K562 (cell line): Measurements from ENCODE around the gene TINAGL1. TPM values are rescaled to one million over a fixed set of nuclear protein-coding genes. Genes with fewer than 3 reads are reported as not detected.

Experiments
- ATAC-seq: fragments of 200-7000 bp; cut with Tn5 transposase; 3 replicates; pipeline ENCODE4 v1.9.1; 2020; ENCODE audit warnings: moderate library complexity
- BruUV-seq: library from RNA; stranded (reverse); fragments of 400-500 nt; replicated peaks from 2 replicates; lab custom pipeline; 2021; lab: Mats Ljungman, UMichigan
- CTCF ChIA-PET: fragments of 300-600 bp; formaldehyde crosslinking; extraction: SDS; loops from one replicate; lab custom pipeline; 2021; ENCODE audit warnings: low intra/inter-chr PET ratio; lab: Yijun Ruan, JAX
- POLR2A ChIA-PET: fragments of 300-600, 350-650 bp; sonication (Branson Sonifier 250); formaldehyde crosslinking; extraction: SDS; loops from one replicate; lab custom pipeline; 2021; ENCODE audit warnings: antibody characterized with exemption, inconsistent platforms; lab: Yijun Ruan, JAX
- DNase-seq, 4 experiments: peaks; one replicate each; pipeline versions ENCODE4 v3.0.0 to v3.0.0-alpha.2; 2011 to 2018; ENCODE audit warnings: low spot score in 3 of 4, mixed read lengths in 3 of 4; ENCODE audit errors: extremely low read depth in 1 of 4
- FAIRE-seq: peaks from 2 replicates; lab custom pipeline; 2011; peaks lifted over from hg19 to GRCh38; lab: Jason Lieb, UNC
- H2AFZ ChIP-seq: 2 replicates; pipeline ENCODE4 v1.6.0; 2011; ENCODE audit warnings: low read depth, low read length, control low read depth, inconsistent platforms
- H3K27ac ChIP-seq: fragments of 200-600 bp; 3 replicates; pipeline ENCODE4 v1.8.0; 2011; ENCODE audit warnings: low read depth, mild to moderate bottlenecking, control low read depth, inconsistent platforms, low read length, moderate library complexity, mixed read lengths; ENCODE audit errors: extremely low read depth
- H3K27me3 ChIP-seq, 2 experiments: fragments of 300-600 bp in 1 of 2; 2 replicates in 1 of 2; 3 replicates in 1 of 2; pipeline versions ENCODE4 v1.6.0 to v1.8.0; 2011; ENCODE audit warnings: inconsistent platforms in 2 of 2, low read length in 2 of 2, mild to moderate bottlenecking in 1 of 2, mixed read lengths in 1 of 2, moderate library complexity in 1 of 2; ENCODE audit not compliant: control insufficient read depth in 2 of 2, insufficient read depth in 2 of 2
- H3K36me3 ChIP-seq: fragments of 300-600 bp; 3 replicates; pipeline ENCODE4 v1.8.0; 2011; ENCODE audit warnings: mild to moderate bottlenecking, low read length, inconsistent platforms; ENCODE audit not compliant: control insufficient read depth, insufficient read depth
- H3K4me1 ChIP-seq, 2 experiments: fragments of 200-600 bp in 1 of 2; replicated peaks in 1 of 2; 2 replicates in 1 of 2; 3 replicates in 1 of 2; pipeline versions ENCODE4 v1.5.1 to v1.8.0; 2011; ENCODE audit warnings: inconsistent platforms in 2 of 2, low read length in 2 of 2, mild to moderate bottlenecking in 1 of 2, mixed read lengths in 1 of 2, moderate library complexity in 1 of 2; ENCODE audit not compliant: control insufficient read depth in 2 of 2, insufficient read depth in 2 of 2
- H3K4me2 ChIP-seq: 2 replicates; pipeline ENCODE4 v1.6.1; 2011; ENCODE audit warnings: low read length, control low read depth, inconsistent platforms, mixed read lengths; ENCODE audit not compliant: insufficient read depth
- H3K4me3 ChIP-seq: fragments of 200-600 bp; sonication (generic), shearing (Covaris generic); 2 replicates; pipeline ENCODE4 v1.5.1; 2016; ENCODE audit warnings: control low read depth, inconsistent platforms
- H3K79me2 ChIP-seq: fragments of 200-600 bp; 3 replicates; pipeline ENCODE4 v1.8.0; 2011; ENCODE audit warnings: low read length, inconsistent platforms; ENCODE audit not compliant: control insufficient read depth, insufficient read depth
- H3K9ac ChIP-seq, 2 experiments: 2 replicates each; pipeline versions ENCODE4 v1.6.0 to v1.6.1; 2011; ENCODE audit warnings: low read depth in 2 of 2, low read length in 2 of 2, control low read depth in 1 of 2, inconsistent platforms in 1 of 2, mild to moderate bottlenecking in 1 of 2, mixed read lengths in 1 of 2; ENCODE audit not compliant: insufficient read depth in 1 of 2
- H3K9me1 ChIP-seq: one replicate; pipeline ENCODE4 v1.6.0; 2011; ENCODE audit warnings: inconsistent platforms, mild to moderate bottlenecking, low read length, moderate library complexity; ENCODE audit not compliant: control insufficient read depth, insufficient read depth
- H3K9me3 ChIP-seq: replicated peaks from 2 replicates; pipeline ENCODE4 v1.5.1; 2011; ENCODE audit warnings: low read depth, low read length, inconsistent platforms; ENCODE audit not compliant: control insufficient read depth, insufficient read depth
- H4K20me1 ChIP-seq: replicated peaks from 2 replicates; pipeline ENCODE4 v1.6.1; 2011; ENCODE audit warnings: low read length, inconsistent platforms, mixed read lengths; ENCODE audit not compliant: control insufficient read depth, insufficient read depth
- FOSL1 ChIP-seq: fragments of 200-800 bp; sonication (Bioruptor generic); conservative IDR thresholded peaks from 2 replicates; pipeline ENCODE4 v1.6.1; 2016; ENCODE audit warnings: missing genetic modification characterization, missing compliant biosample characterization
- HIVEP1 ChIP-seq: fragments of 250-450 bp; sonication (Bioruptor Pico); IDR thresholded peaks from 2 replicates; pipeline ENCODE4 v1.4.0; 2020; ENCODE audit warnings: mild to moderate bottlenecking
- SMARCA4 ChIP-seq: fragments of 450-650 bp; IDR thresholded peaks from 2 replicates; pipeline ENCODE4 v1.6.1; 2016
- SRF ChIP-seq, 2 experiments: fragments of 250-450, 450-650 bp in 1 of 2; sonication (Bioruptor Pico) in 1 of 2; sonication (generic) in 1 of 2; formaldehyde crosslinking; IDR thresholded peaks; 2 replicates each; pipeline versions ENCODE4 v1.5.0 to v1.5.1; 2020 to 2022; ENCODE audit warnings: mild to moderate bottlenecking in 1 of 2, missing genetic modification reagents in 1 of 2
- WGBS: fragments of 100-300 bp; shearing (Covaris generic); methylation state at CpG from one replicate; pipeline ENCODE4 v1.1.6; 2016; ENCODE audit warnings: low coverage, mixed read lengths; ENCODE audit not compliant: insufficient coverage; ENCODE audit errors: missing lambda C conversion rate; 5-methylcytosine and 5-hydroxymethylcytosine counted together
- in situ Hi-C: fragments of 300-500 bp; cut with MboI; formaldehyde crosslinking; loops from 4 replicates; pipeline ENCODE4 v1.15.0; 2018; ENCODE audit warnings: inconsistent platforms, mixed read lengths
- intact Hi-C: fragments of 100-400 bp; cut with micrococcal nuclease; formaldehyde crosslinking; loops from 2 replicates; pipeline ENCODE4 v1.14.2; 2022
- polyA plus RNA-seq, 8 experiments: library from polyadenylated mRNA; depleted of rRNA in 4 of 8; stranded (reverse) in 5 of 8; unstranded in 3 of 8; fragments of >200 nt; fragmentation: Nextera tagmentation in 2 of 8; fragmentation: Illumina TruSeq in 1 of 8; extraction: Ambion mirVana in 2 of 8; extraction: Trizol in 1 of 8; gene quantifications; 2 replicates each; pipeline versions ENCODE4 v1.2.1 to v1.2.3, GENCODE V29; 2011 to 2014; ENCODE audit warnings: inconsistent platforms in 1 of 8, missing spikeins in 1 of 8
- total RNA-seq, 7 experiments: library from RNA; depleted of rRNA in 6 of 7; stranded (reverse); fragments of >200 nt in 6 of 7; fragmentation: Illumina TruSeq in 2 of 7; extraction: Trizol in 2 of 7; gene quantifications; 2 replicates each; pipeline versions ENCODE4 v1.2.1 to v1.2.3, GENCODE V29; 2011 to 2021; ENCODE audit warnings: low replicate concordance in 1 of 7
- TF ChIP-seq, protein P1 (sequence below): sonication (generic); formaldehyde crosslinking; IDR thresholded peaks from 2 replicates; pipeline ENCODE4 v1.8.0; 2022; ENCODE audit warnings: mild to moderate bottlenecking, missing genetic modification reagents

The TINAGL1 gene
- total and polyA plus RNA-seq, 9 of the 15 experiments (the other 6 are each of a cell fraction or from before 2014, with no cell fraction given), result 0.04 to 1.2 (median 0.07) TPM; not detected in 4

DNA sequence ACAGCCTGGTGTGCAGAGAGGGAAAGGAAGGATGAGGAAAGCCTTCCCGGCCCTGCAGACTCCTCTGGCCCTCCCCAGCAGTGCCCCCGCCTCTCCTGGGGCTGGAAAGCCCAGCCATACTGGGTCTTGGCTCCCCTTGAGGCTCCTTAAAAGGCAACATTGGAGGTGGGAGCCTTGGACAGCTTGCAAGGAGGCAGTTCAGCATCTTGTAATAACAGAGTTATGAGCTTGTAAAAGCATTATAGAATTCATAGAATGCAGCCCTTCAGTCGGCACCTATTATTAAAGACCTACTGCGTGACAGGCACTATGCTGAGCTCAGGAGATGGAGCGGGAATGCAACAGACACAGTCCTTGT is 4.2 kb downstream of the TINAGL1 start:
- no peak for DNase-seq
- no peaks in the 10 kb centered on the region for H3K79me2 ChIP-seq

More for the DNA sequence above, 4.2 kb downstream of the TINAGL1 start:
- peaks cover 19% of the 10 kb centered on the region for H4K20me1 ChIP-seq
- in situ Hi-C loops (no loop called here), intact Hi-C loops (no loop called here)
- H3K4me1 ChIP-seq, result peaks cover 8 to 30% of the 10 kb centered on the region in 2 experiments; a peak in 4 of 5 replicates
- no peaks in the 10 kb centered on the region for H3K9me3 ChIP-seq
- no peak overlapping the region for H2AFZ ChIP-seq
- no peak overlapping the region for H3K4me3 ChIP-seq
- BruUV-seq, result no TSS peak
- FAIRE-seq (no peak), ATAC-seq (no peak)
- H3K9ac ChIP-seq, result no peak overlapping the region
- no peak overlapping the region for H3K27ac ChIP-seq
- no peak overlapping the region for H3K4me2 ChIP-seq
- H3K36me3 ChIP-seq, result no peaks in the 10 kb centered on the region
- WGBS, result 0% methylated on average over 5 of the region's 5 CpGs
- CTCF ChIA-PET, result no interaction called here
- no peaks in the 10 kb centered on the region for H3K9me1 ChIP-seq
- POLR2A ChIA-PET, result interaction anchor here (0.6 to 1.2 kb wide), 2 partner anchors 11 to 59 kb away, joined by 3 to 4 read pairs; no protein-coding TSS in a partner anchor
- no peak for TF ChIP-seq SMARCA4
- 0 out of 4 replicates have a peak, but pooled peaks of 1 of the 2 experiments have one; percentile 15 for TF ChIP-seq SRF (CRISPR knock-in tag; IDR thresholded peaks at IDR 0.05)
- TF ChIP-seq, protein P1, sequence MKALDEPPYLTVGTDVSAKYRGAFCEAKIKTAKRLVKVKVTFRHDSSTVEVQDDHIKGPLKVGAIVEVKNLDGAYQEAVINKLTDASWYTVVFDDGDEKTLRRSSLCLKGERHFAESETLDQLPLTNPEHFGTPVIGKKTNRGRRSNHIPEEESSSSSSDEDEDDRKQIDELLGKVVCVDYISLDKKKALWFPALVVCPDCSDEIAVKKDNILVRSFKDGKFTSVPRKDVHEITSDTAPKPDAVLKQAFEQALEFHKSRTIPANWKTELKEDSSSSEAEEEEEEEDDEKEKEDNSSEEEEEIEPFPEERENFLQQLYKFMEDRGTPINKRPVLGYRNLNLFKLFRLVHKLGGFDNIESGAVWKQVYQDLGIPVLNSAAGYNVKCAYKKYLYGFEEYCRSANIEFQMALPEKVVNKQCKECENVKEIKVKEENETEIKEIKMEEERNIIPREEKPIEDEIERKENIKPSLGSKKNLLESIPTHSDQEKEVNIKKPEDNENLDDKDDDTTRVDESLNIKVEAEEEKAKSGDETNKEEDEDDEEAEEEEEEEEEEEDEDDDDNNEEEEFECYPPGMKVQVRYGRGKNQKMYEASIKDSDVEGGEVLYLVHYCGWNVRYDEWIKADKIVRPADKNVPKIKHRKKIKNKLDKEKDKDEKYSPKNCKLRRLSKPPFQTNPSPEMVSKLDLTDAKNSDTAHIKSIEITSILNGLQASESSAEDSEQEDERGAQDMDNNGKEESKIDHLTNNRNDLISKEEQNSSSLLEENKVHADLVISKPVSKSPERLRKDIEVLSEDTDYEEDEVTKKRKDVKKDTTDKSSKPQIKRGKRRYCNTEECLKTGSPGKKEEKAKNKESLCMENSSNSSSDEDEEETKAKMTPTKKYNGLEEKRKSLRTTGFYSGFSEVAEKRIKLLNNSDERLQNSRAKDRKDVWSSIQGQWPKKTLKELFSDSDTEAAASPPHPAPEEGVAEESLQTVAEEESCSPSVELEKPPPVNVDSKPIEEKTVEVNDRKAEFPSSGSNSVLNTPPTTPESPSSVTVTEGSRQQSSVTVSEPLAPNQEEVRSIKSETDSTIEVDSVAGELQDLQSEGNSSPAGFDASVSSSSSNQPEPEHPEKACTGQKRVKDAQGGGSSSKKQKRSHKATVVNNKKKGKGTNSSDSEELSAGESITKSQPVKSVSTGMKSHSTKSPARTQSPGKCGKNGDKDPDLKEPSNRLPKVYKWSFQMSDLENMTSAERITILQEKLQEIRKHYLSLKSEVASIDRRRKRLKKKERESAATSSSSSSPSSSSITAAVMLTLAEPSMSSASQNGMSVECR (CRISPR knock-in tag), result no peak
- no peak for TF ChIP-seq HIVEP1 (CRISPR knock-in tag)
- no peak for TF ChIP-seq FOSL1
- TF ChIP-seq, all 486 proteins: peak for 1
- peaks cover 33 to 81% of the 10 kb centered on the region in 2 experiments; a peak in 4 of 5 replicates for H3K27me3 ChIP-seq
